ENCODE measurements around the gene TMEM42. TPM values are rescaled to one million over a fixed set of nuclear protein-coding genes. Genes with fewer than 3 reads are reported as not detected.

Gene TMEM42
- total RNA-seq, 2 experiments from 2014 or later: 13.9 to 15.8 TPM

DNA sequence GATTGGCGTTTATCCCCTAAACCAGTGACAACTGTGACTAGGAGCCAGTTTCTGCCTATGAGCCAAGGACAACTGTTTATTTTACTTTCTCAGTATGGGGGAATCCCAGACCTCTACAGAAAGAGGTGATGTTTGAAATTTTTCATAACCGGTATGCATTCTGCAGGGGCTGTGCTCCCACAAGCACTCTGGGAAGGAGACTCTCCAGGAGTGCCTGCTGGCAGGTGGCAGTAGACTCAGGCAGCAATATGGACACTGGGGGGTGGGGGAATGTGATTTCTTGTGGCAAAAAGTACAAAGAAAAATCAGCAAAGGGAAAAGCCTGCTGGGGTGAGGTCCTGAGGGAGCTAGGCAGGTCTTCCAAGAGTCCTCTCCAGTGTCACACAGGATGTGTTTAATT is 18.6 kb downstream of the TMEM42 start:
- no peaks in the 10 kb centered on the region for H3K27me3 Mint-ChIP-seq (ENCODE audit: low read depth)
- no peaks in the 10 kb centered on the region for H3K9me3 Mint-ChIP-seq
- no peaks in the 10 kb centered on the region for H3K4me1 Mint-ChIP-seq (ENCODE audit: low read depth)
- H3K36me3 Mint-ChIP-seq (ENCODE audit: low read depth): no peaks in the 10 kb centered on the region
- intact Hi-C loops (cut with micrococcal nuclease): no loop called here
- no peak overlapping the region for H3K27ac Mint-ChIP-seq
- CTCF ChIA-PET: no interaction called here
- no peak for DNase-seq
- H3K4me3 Mint-ChIP-seq: no peak overlapping the region

DNA sequence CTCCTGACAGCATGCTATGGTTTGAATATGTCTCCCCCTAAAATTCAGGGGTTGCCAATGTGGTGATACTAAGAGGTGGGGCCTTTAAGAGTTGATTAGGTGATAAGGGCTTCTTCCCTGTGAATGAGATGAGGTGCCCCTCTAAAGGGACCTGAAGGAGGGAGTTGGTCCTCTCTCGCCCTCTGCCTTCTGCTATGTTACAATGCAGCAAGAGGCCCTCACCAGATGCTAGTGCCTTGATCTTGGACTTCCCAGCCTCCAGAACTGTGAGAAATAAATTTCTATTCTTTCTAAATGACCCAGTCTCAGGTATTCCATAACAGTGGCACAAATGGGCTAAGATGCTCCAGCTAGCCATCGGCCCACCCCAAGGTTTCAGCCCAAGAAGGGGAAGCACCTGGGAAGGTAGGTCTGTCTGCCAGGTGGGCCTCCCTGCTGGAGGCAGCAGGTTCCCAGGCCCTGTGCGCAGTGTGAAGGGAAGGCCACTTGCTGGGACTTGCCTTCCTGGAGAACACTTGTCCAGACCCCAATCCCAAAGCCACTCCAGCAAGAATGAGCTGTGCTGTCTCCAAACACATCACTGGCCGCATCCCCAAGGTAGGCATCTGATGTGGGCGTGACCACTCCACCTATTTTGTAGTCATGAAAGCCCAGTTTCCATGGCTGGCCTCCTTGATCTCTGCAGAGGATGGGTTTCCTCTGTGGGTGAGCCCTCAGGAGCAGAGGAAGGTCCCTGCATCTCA is 21.7 kb downstream of the TMEM42 start:
- Mint-ChIP-seq H3K4me3 (no peak overlapping the region), H3K9me3 (no peaks in the 10 kb centered on the region), H3K27me3 (ENCODE audit: low read depth) (peaks cover 2% of the 10 kb centered on the region), H3K27ac (no peak overlapping the region), H3K36me3 (ENCODE audit: low read depth) (no peaks in the 10 kb centered on the region), H3K4me1 (ENCODE audit: low read depth) (no peaks in the 10 kb centered on the region)
- intact Hi-C loops (cut with micrococcal nuclease): no loop called here
- CTCF ChIA-PET: interaction anchor here (1.2 kb wide), 1 partner anchor 351 kb away, joined by 3 read pairs; no protein-coding TSS in a partner anchor
- DNase-seq: no peak

DNA sequence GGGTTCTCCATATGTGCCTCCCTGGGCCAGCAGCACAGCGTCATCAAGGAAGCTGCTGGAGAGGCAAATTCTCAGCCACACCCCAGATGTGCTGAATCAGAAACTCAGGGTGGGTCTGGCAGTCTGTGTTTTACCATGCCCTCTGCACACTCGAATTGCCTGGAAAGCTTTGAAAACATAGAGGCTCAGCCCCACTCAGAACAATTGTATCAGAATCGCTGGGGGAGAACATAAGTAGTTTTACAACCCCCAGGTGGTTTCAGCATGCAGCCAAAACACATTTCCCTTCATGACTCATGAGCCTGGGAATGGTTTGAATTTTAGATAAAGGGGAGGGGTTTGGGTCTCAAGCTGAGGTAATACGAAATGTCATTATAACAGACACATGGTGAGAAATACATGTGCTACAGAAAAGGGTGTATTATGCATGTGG is 22.3 kb downstream of the TMEM42 start:
- CTCF ChIA-PET: no interaction called here
- H3K4me1 Mint-ChIP-seq (ENCODE audit: low read depth): no peaks in the 10 kb centered on the region

DNA sequence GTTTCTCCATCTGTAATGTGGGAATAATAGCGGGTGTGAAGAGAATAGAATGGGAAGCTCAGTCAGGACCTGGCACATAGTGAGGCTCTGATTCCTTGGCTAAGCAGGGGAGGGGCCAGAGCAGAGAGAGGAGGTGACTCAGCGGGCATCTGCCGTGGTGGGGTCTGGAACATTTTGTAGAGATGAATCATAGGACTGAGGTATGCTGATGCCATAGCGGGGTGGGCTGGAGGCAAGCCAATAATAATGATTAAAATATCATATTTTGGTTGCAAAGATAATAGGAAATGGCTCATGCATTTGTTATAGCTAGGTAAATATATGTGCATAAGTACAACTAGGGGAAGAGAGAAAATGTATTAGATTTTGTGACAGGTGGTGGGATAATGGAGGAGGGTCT is 23.9 kb downstream of the TMEM42 start:
- no peaks in the 10 kb centered on the region for H3K36me3 Mint-ChIP-seq (ENCODE audit: low read depth)
- intact Hi-C loops (cut with micrococcal nuclease): no loop called here
- CTCF ChIA-PET: no interaction called here
- no peaks in the 10 kb centered on the region for H3K4me1 Mint-ChIP-seq (ENCODE audit: low read depth)
- no peaks in the 10 kb centered on the region for H3K9me3 Mint-ChIP-seq
- H3K27ac Mint-ChIP-seq: no peak overlapping the region
- no peak overlapping the region for H3K4me3 Mint-ChIP-seq
- no peak for DNase-seq
- H3K27me3 Mint-ChIP-seq (ENCODE audit: low read depth): peaks cover 2% of the 10 kb centered on the region

More for the DNA sequence above, 22.3 kb downstream of the TMEM42 start:
- peaks cover 2% of the 10 kb centered on the region for H3K27me3 Mint-ChIP-seq (ENCODE audit: low read depth)
- DNase-seq: no peak
- H3K27ac Mint-ChIP-seq: no peak overlapping the region
- intact Hi-C loops (cut with micrococcal nuclease): no loop called here
- H3K9me3 Mint-ChIP-seq: no peaks in the 10 kb centered on the region
- no peak overlapping the region for H3K4me3 Mint-ChIP-seq
- H3K36me3 Mint-ChIP-seq (ENCODE audit: low read depth): no peaks in the 10 kb centered on the region

DNA sequence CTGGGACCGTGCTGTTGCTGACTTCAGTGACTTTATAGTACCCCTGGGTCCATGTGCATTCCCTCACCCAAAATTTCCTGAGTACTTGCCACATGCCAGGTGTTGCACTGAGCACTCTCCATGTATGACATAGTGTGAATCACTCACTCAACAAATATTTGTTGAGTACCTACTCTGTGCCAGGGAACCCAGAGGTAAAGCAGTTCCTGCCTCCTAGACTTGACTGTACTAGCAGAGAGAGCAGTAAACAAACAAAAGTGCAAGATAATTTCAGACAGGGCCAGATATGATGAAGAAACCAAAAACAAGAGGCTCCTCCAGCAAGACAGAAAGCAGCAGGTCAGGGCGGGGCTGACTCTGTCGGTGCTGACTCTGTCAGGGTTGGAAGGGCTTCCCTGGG is 24.8 kb downstream of the TMEM42 start:
- H3K27me3 Mint-ChIP-seq (ENCODE audit: low read depth): peaks cover 2% of the 10 kb centered on the region
- DNase-seq: no peak
- H3K9me3 Mint-ChIP-seq: no peaks in the 10 kb centered on the region
- H3K4me3 Mint-ChIP-seq: no peak overlapping the region
- H3K4me1 Mint-ChIP-seq (ENCODE audit: low read depth): no peaks in the 10 kb centered on the region
- H3K27ac Mint-ChIP-seq: no peak overlapping the region
- CTCF ChIA-PET: no interaction called here
- H3K36me3 Mint-ChIP-seq (ENCODE audit: low read depth): no peaks in the 10 kb centered on the region
- intact Hi-C loops (cut with micrococcal nuclease): no loop called here

DNA sequence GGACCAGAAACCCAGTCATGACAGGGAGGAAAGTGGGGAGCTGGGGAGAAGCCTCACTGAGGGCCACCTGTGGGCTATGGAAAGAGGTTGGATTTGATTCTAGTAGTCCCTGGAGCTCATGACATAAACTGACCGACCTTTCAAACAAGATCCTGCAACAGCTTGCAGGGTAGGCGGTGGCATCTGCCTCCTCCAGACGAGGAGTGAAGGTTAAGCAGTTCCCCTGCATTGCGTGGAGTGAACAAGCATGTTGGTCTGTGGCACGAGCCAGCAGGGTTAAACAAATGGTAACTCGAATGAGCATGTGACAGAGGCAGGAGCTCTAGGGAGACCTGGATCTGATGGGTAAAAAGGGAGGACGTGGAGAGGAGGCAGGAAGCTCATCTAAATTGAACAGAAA is 25.4 kb downstream of the TMEM42 start:
- Mint-ChIP-seq H3K27ac (no peak overlapping the region), H3K4me3 (no peak overlapping the region), H3K4me1 (ENCODE audit: low read depth) (no peaks in the 10 kb centered on the region), H3K36me3 (ENCODE audit: low read depth) (no peaks in the 10 kb centered on the region), H3K27me3 (ENCODE audit: low read depth) (peaks cover 2% of the 10 kb centered on the region), H3K9me3 (no peaks in the 10 kb centered on the region)
- intact Hi-C loops (cut with micrococcal nuclease): no loop called here
- CTCF ChIA-PET: interaction anchor here (0.6 kb wide), 1 partner anchor 9 kb away, joined by 3 read pairs; no protein-coding TSS in a partner anchor
- no peak for DNase-seq

DNA sequence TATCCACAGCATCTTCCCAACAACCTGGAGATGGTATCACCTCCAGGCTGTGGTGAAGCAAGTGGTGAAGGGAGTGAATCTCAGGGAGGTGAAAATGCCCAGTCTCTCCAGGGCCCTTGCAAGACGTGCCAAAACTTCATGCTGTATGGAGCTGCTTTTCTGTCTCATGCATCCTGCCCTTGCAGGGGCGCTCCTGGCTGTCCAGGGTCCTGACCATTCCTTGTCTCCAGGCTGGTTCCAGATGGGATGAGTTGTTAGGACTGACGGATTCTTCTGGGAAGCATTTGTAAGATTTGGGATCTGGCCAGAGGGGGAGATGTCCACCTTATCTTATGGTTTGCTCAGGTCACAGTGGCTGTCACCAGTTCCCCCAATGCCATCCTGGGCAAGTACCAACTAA is 28.5 kb downstream of the TMEM42 start:
- DNase-seq: no peak
- Mint-ChIP-seq H3K4me3 (no peak overlapping the region), H3K9me3 (no peaks in the 10 kb centered on the region), H3K27ac (no peak overlapping the region), H3K27me3 (ENCODE audit: low read depth) (peaks cover 2% of the 10 kb centered on the region), H3K4me1 (ENCODE audit: low read depth) (no peaks in the 10 kb centered on the region), H3K36me3 (ENCODE audit: low read depth) (no peaks in the 10 kb centered on the region)
- CTCF ChIA-PET: interaction anchor here (1.2 kb wide), 1 partner anchor 24 kb away, joined by 4 read pairs; no protein-coding TSS in a partner anchor
- intact Hi-C loops (cut with micrococcal nuclease): no loop called here

DNA sequence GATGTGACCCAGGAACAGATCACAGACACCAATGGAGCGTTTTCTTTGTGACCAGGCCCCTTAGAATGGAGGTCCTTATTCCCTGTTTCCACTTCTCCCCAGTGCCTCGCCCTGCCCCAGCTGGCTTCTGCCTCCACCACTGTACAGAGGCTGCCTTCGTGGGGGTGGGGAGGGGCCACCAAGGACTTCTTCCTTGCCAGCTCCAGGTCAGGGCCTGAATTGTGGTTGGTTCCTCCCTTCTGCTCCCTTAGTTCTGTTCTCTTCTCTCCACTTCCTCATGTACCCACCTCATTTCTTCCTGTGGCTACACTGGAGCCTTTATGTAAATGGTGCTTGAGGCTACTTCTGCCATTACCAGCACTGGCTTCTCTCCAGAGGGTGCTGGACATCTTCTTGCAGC is 29.1 kb downstream of the TMEM42 start:
- peaks cover under 1% of the 10 kb centered on the region for H3K27me3 Mint-ChIP-seq (ENCODE audit: low read depth)
- intact Hi-C loops (cut with micrococcal nuclease): no loop called here
- CTCF ChIA-PET: interaction anchor here (1.2 kb wide), 1 partner anchor 24 kb away, joined by 4 read pairs; no protein-coding TSS in a partner anchor
- no peak for DNase-seq
- H3K4me3 Mint-ChIP-seq: no peak overlapping the region
- H3K36me3 Mint-ChIP-seq (ENCODE audit: low read depth): no peaks in the 10 kb centered on the region
- H3K4me1 Mint-ChIP-seq (ENCODE audit: low read depth): no peaks in the 10 kb centered on the region
- no peaks in the 10 kb centered on the region for H3K9me3 Mint-ChIP-seq
- H3K27ac Mint-ChIP-seq: no peak overlapping the region

DNA sequence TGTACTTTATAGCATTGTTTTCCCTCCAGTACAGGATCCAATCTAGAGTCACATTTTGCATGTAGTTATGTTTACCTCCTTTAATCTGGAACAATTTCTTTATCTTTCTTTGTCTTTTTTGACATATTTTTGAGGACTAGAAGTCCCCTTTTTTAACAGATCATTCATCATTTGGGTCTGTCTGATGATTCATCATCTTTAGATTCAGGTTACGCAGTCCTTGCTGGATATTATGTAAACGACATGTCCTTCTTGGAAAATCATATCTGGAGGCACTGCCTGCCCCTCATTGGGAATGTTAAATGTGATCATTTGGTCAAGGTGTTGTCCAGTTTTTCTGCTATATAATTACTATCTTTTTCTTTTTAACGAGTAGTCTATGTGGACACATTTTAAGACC is 31.0 kb downstream of the TMEM42 start:
- H3K27ac Mint-ChIP-seq: no peak overlapping the region
- DNase-seq: no peak
- intact Hi-C loops (cut with micrococcal nuclease): no loop called here
- H3K36me3 Mint-ChIP-seq (ENCODE audit: low read depth): no peaks in the 10 kb centered on the region
- CTCF ChIA-PET: interaction anchor here (0.6 to 0.7 kb wide), 2 partner anchors 50 to 197 kb away, joined by 3 read pairs; no protein-coding TSS in a partner anchor
- no peak overlapping the region for H3K4me3 Mint-ChIP-seq
- no peaks in the 10 kb centered on the region for H3K9me3 Mint-ChIP-seq
- H3K4me1 Mint-ChIP-seq (ENCODE audit: low read depth): no peaks in the 10 kb centered on the region
- no peaks in the 10 kb centered on the region for H3K27me3 Mint-ChIP-seq (ENCODE audit: low read depth)

DNA sequence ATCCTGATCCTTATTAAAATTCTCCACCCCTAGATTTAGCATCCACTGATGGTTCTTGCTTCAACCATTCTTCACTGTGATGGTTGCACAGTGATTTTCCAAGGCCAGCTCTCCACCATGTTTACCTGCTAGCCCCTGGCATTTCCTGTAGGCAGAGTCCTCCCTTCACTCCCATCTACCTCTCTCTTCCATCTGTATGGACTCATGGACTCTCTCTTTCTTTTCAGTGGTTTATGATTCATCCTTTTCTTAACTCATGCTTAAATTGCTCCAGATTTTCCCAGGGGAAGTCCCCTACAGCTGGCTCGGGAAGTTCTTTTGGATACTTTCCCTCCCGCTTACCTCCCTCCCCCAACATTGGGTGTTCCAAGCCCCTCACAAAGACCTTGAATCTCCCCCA is 31.4 kb downstream of the TMEM42 start:
- no peak for DNase-seq
- Mint-ChIP-seq H3K27ac (no peak overlapping the region), H3K4me3 (no peak overlapping the region), H3K4me1 (ENCODE audit: low read depth) (no peaks in the 10 kb centered on the region), H3K27me3 (ENCODE audit: low read depth) (no peaks in the 10 kb centered on the region), H3K36me3 (ENCODE audit: low read depth) (no peaks in the 10 kb centered on the region), H3K9me3 (no peaks in the 10 kb centered on the region)
- CTCF ChIA-PET: interaction anchor here (0.6 to 0.7 kb wide), 2 partner anchors 49 to 198 kb away, joined by 3 read pairs; no protein-coding TSS in a partner anchor
- intact Hi-C loops (cut with micrococcal nuclease): no loop called here

DNA sequence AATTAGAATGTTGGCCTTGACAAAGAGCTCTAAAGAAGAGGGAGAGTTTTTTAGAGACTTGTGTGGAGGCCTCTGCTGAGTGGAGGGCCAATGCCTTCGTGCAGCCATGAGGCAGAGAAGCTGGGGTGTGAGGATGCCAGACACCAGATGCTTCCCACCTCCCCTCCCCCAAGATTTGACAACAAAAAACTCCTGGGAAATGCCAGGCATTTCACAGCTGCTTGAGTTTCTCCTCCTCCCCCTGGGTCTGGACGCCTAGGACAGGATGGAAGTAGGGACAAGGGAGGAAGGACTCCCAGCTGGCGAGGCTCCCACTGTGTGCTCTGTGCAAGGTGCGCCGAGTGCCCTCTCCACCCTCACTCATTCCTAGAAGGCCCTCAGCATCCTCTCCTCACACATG is 32.8 kb downstream of the TMEM42 start:
- Mint-ChIP-seq H3K4me3 (no peak overlapping the region), H3K36me3 (ENCODE audit: low read depth) (no peaks in the 10 kb centered on the region), H3K27ac (no peak overlapping the region), H3K27me3 (ENCODE audit: low read depth) (no peaks in the 10 kb centered on the region), H3K9me3 (no peaks in the 10 kb centered on the region), H3K4me1 (ENCODE audit: low read depth) (no peaks in the 10 kb centered on the region)
- no peak for DNase-seq
- CTCF ChIA-PET: interaction anchor here (0.6 to 1.7 kb wide), 2 partner anchors 221 to 362 kb away, joined by 3 to 4 read pairs; no protein-coding TSS in a partner anchor
- intact Hi-C loops (cut with micrococcal nuclease): no loop called here

DNA sequence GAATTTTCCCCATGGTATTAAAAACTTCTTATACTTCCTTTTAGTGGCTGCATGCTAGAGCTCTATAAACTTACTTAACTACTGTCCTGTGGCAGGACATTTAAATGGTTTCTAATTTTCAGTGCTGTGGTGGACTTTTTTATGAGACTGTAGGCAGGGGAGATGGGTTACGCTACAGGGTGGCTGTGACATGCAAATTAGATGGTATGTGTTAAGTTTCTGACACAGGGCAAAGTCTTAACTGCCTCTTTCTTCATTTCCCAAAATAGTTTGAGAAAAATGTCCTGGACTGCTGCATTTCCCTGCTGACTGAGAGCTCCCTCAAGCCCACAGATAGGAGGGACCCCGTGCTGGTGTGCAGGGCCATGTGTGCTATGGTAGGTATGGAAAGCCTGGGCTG is 34.7 kb downstream of the TMEM42 start:
- no peaks in the 10 kb centered on the region for H3K27me3 Mint-ChIP-seq (ENCODE audit: low read depth)
- no peak overlapping the region for H3K4me3 Mint-ChIP-seq
- no peak for DNase-seq
- H3K4me1 Mint-ChIP-seq (ENCODE audit: low read depth): no peaks in the 10 kb centered on the region
- no peaks in the 10 kb centered on the region for H3K36me3 Mint-ChIP-seq (ENCODE audit: low read depth)
- no peak overlapping the region for H3K27ac Mint-ChIP-seq
- CTCF ChIA-PET: no interaction called here
- intact Hi-C loops (cut with micrococcal nuclease): no loop called here
- H3K9me3 Mint-ChIP-seq: no peaks in the 10 kb centered on the region

DNA sequence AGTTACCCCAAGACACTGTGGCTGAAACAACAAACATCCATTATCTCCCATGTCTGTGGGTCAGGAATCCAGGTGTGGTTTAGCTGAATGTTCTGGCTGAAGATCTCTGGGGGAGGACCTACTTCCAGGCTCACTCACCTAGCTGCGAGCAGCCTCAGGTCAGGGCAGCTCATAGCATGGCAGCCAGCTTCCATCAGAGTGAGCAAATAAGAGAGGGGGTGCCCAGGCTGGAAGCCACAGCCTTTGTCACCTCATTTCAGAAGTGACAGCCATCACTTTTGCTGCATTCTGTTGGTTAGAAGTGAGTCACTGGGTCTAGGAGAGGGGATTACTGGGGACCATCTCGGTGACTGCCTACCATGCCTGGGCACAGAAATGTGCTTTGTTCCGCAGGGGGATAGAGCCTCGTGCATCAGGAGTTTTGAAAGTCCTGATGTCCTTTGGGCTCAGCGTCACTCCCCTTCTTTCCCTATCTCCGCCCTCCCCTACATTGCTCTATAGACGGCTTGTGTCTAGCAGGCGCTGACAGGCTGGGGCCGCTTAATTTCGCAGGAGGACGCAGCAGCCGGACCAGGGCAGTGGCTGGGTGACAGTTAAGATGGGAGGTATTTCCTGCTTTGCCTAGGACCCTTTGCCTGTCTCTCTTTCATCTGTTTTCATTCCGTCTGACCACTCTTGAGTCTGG is 38.1 kb downstream of the TMEM42 start:
- H3K27me3 Mint-ChIP-seq (ENCODE audit: low read depth): peaks cover 5% of the 10 kb centered on the region
- H3K4me1 Mint-ChIP-seq (ENCODE audit: low read depth): no peaks in the 10 kb centered on the region
- intact Hi-C loops (cut with micrococcal nuclease): no loop called here
- no peaks in the 10 kb centered on the region for H3K36me3 Mint-ChIP-seq (ENCODE audit: low read depth)
- H3K9me3 Mint-ChIP-seq: no peaks in the 10 kb centered on the region
- CTCF ChIA-PET: no interaction called here
- no peak for DNase-seq
- H3K27ac Mint-ChIP-seq: no peak overlapping the region
- no peak overlapping the region for H3K4me3 Mint-ChIP-seq
